HG03280 (cell line): ENCODE data around the gene C4B.
"Not testable (repeated sequence)": the region's sequence is repeated elsewhere in the genome, so short reads cannot be mapped to it uniquely, and the experiment has no call there.

Source experiments
- ATAC-seq: cut with Tn5 transposase; IDR thresholded peaks from one replicate; pipeline ENCODE4 v1.9.1; 2021; ENCODE audit warnings: mild to moderate bottlenecking, moderate library complexity; ENCODE audit not compliant: unreplicated experiment

C4B gene

DNA sequence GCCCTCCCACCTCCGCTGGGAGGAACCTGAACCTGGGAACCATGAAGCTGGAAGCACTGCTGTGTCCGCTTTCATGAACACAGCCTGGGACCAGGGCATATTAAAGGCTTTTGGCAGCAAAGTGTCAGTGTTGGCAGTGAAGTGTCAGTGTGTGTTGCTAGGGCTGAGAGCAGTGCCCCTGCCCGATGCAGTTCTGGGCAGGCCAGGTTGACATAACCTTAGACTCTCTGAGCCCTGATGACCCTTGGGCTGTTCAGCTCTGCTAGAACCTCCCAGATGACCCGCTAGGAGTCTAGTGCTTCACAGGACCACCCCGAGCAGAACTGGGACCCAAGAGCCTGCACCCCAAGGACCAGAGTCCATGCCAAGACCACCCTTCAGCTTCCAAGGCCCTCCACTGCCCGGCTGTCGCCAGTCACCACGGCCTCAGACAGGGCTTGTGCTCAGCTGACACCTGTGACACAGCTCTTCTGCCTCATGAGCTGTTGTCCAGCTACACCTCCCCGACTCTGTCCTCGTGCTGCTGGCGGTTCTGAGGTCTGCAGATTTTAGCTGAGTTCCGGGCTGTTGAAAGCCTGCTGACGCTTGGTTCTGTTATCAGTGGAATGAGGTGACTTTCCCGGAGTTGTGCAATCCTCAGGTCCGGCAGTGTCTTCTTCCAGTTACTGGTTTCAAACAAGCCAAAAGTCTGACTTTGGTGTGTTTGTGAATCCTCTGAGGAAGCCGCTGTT is 20.9 kb downstream of the C4B start:
- not testable (repeated sequence) for ATAC-seq

GRCh38 chr6:32037136-32037535 is 22.5 kb downstream of the C4B start:
- ATAC-seq = not testable (repeated sequence)

- ATAC-seq = not testable (repeated sequence)
Measured at GRCh38 chr6:32037598-32038524, 23.3 kb downstream of the C4B start, which contains the start of gene CYP21A2. CYP21A2 (plus strand) TSS chr6:32038415; CDS start chr6:32038423, 8 bp downstream.

- ATAC-seq = not testable (repeated sequence)
Measured at GRCh38 chr6:32038878-32039277, 24.3 kb downstream of the C4B start.

- not testable (repeated sequence) for ATAC-seq
Measured at GRCh38 chr6:32039321-32040274, 25.0 kb downstream of the C4B start.

DNA sequence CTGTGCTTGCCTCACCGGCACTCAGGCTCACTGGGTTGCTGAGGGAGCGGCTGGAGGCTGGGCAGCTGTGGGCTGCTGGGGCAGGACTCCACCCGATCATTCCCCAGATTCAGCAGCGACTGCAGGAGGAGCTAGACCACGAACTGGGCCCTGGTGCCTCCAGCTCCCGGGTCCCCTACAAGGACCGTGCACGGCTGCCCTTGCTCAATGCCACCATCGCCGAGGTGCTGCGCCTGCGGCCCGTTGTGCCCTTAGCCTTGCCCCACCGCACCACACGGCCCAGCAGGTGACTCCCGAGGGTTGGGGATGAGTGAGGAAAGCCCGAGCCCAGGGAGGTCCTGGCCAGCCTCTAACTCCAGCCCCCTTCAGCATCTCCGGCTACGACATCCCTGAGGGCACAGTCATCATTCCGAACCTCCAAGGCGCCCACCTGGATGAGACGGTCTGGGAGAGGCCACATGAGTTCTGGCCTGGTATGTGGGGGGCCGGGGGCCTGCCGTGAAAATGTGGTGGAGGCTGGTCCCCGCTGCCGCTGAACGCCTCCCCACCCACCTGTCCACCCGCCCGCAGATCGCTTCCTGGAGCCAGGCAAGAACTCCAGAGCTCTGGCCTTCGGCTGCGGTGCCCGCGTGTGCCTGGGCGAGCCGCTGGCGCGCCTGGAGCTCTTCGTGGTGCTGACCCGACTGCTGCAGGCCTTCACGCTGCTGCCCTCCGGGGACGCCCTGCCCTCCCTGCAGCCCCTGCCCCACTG is 25.9 kb downstream of the C4B start:
- not testable (repeated sequence) for ATAC-seq

DNA sequence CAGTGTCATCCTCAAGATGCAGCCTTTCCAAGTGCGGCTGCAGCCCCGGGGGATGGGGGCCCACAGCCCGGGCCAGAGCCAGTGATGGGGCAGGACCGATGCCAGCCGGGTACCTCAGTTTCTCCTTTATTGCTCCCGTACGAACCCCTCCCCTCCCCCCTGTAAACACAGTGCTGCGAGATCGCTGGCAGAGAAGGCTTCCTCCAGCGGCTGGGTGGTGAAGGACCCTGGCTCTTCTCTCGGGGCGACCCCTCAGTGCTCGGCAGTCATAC is 26.4 kb downstream of the C4B start:
- not testable (repeated sequence) for ATAC-seq

DNA sequence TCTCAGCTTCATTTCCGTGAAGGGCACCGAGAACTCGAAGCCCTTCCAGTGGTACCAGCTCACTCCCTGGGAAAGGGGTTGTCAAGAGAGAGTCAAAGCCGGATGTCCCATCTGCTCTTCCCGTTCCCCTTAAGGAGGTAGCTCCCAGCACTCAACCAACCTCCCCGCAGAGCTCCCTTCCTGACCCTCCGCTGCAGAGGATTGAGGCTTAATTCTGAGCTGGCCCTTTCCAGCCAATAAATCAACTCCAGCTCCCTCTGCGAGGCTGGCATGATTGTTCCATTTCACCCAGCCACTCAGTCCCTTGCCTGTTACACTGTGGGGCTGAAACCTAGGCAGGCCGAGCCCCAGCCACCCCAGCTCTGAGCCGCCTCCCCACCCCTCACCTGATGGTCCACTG is 26.8 kb downstream of the C4B start:
- ATAC-seq = not testable (repeated sequence)

DNA sequence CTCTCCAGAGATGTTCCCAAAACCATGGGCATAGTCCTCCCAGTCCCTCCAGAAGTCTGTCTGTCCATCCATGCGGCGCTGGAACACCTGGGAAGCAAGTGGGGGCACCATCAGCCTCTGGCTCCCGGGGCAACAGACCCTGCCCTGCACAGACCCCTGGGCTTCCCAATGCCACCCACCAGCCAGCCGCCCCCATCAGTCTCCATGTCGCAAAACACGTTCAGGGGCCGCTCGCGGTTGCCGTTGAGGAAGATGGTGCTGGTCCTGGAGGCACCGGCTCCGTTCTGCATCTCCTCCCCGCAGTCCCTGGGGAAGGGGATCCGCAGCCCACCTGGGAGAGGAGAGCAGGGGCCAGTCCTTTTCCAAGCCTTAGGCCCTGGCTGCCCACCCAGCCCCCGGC is 27.7 kb downstream of the C4B start:
- not testable (repeated sequence) for ATAC-seq

DNA sequence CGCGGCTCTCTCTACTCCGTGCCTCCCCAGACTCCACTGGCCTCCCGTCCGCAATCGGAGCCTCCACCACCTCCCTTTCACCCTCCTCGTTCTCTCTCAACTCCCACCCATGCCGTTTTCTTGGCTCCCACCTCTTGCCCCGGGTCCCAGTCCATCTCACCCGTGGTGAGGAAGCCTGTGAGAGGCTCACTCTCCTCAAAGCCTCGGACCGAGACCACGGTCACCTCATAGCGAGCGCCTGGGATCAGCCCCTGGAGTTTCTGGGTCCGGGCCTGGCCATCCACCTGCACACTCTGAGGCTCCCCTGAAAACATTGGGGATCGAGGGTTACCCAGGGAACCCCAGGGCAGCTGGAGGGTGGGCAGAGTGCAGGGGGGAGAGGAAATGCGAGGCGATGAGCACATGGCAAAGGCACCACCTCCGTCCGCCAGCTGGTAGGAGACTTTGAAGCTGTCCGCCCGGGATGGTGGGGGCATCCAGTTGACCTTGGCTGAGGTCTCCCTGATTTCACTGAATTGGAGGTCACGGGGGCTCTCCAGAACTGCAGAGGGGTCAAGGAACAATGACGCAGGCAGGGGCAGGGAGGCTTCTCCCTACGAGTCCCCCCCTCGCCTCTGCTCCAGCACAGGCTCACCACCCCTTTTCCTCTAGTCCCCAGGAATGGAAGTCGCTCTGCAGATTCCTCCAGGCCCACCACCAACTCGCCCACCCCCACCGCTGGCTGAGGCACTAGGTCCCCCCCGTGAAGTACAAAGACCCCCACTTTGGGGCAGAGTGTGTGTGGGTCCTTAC is 29.2 kb downstream of the C4B start:
- not testable (repeated sequence) for ATAC-seq

- ATAC-seq = not testable (repeated sequence)
Measured at GRCh38 chr6:32044916-32045315, 30.3 kb downstream of the C4B start.

DNA sequence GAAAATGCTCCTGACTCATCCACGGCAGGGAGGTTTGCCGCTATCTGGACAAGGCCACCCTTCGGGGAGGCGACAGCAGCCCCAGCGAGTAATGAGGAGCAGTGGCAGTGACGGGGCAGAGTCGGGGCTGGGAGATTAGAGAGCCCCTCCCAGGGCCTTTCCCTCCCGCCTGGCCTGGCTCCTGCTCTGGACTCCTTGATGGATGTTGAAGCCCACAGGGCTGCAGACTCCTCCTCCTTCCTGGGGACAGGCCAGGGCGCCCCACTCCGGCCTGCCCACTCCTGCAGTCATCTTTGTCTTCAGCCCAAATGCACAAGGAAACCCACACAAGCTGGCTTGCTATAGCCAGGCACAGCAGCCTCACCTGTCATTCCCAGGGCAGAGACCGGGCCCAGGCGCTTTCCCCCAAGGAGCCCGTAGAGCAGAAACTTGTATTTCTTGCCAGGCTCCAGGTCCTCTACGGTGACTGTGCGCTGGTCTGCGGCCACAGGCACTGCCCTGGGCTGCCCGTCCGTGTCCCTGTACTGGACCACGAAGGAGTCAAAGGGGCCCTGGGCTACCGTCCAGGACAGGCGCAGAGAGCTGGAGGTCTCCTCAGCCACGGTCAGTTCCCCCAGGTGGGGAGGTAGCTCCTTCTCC is 31.3 kb downstream of the C4B start:
- ATAC-seq = no peak

DNA sequence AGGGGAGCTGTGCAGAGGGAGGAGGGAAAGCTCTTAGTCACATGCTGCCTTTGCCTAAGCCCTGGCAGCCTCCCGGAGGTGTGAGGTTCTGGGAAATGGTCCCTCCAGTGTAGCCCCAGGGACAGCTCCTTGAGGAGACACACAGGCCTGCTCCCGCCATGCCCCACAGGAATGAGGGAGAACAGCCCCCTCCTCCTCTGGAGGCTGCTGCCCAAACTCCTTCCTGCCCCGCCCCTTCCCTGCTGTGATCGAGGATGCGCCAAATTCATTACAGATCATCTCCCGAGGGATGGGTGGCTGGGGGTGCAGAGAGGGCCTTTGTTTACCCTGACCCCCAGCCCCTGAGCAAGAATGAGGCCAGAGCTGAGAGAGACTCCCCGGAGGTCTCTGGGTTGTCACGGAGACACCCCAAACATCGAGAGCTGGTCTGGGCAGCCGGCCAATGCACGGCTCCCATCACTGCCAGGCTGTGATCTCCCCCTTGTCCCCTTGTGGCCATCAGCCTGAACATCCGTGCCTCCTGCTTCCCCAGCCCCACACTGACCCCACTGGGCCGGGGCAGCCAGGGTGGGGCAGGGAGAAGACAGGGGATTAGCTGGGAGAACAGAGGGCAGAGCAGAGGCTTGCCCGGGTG is 32.0 kb downstream of the C4B start:
- no peak for ATAC-seq

DNA sequence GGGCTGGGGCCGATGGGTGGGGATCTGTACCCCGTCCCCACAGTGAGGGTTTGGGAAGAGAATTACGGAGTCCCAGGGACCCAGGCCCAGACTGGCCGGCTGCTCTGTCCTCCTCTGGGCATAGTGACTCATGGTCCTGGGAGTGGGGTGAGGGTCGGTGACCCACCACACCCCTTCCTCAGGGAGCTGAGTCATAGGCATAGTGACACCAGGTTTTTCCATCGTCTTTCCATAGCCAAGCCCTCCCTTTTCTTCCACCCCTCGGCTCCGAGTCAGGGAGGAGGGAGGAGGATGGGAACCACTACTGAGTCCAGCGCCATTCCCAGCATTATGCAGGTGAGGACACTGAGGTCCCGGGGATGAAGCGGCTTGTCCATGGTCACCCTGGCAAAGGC is 32.5 kb downstream of the C4B start:
- no peak for ATAC-seq

DNA sequence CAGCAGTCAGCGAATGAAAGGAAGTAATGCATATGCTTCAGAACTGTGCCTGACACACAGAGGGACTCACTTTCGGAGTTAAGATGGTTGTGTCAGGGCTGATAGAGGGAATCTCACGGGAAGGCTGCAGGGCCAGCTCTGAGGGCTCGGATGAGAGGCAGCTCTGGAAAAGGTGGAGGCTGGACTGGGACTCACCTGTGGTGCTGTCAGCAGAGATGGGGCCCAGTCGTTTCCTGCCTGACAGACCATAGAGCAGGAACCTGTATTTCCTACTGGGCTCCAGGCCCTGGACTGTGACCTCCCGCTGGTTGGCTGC is 32.9 kb downstream of the C4B start:
- ATAC-seq = no peak

DNA sequence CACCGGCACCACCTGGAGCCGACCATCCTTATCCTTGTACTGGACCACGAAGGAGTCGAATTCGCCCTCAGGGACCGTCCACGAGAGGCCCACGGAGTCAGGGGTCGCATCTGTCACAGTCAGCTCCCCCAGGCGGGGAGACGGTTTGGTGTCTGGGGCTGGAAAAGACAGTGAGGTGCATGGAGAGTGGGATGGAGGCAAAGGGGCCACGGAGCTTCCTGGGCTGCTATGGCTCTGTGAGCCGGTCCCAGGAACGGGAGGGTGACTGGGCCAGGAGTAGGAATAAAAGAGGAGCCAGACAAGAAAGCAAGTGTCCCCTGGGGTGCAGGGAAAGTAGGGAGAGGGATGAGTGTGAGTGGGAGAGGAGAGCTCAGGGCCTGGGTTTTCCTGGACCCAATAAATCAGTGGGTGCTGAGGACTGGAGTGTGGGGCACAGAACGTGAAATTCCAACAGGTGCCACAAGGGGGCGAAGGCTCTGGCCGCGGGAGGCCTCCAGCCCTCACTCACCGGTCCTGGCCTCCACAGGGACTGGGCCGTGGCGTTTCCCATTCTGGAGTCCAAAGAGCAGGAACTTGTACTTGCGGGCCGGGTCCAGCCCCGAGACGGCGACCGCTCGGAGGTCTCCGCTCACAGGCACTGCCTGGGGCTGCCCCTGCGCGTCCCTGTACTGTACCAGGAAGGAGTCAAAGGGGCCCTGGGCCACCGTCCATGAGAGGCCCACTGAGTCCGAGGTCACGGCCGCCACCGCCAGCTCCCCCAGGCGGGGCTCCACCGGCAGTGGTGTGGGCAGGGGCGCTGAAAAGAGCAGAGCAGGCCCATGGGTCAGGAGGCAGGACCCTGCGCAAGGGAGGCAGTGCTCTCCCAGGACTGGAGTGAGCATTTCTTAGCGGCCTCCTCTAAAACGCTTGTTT is 33.5 kb downstream of the C4B start:
- ATAC-seq = no peak

DNA sequence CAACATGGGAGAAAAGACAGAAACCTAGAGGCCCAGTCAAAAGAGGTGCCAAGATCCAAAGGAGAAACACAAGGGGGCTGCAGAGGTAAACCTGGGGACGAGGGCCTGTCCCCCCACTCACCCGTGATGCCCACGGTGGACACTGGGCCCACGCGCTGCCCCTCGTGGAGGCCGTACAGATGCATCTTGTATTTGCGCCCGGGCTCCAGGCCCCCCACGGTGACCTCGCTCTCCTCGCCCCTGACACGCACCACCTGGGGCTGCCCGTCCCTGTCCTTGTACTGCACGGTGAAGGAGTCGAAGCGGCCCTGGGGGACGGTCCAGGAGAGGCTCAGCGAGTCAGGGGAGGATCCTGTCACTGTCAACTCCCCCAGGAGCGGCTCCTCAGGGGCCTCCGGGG is 34.6 kb downstream of the C4B start:
- ATAC-seq = not testable (repeated sequence)

GRCh38 chr6:32049736-32050135 is 35.1 kb downstream of the C4B start:
- not testable (repeated sequence) for ATAC-seq
